Activated CD4-positive, alpha-beta memory T cell treated with anti-CD3 and anti-CD28 coated beads, Interleukin-2, amount 10 ng/mL, durations not matched to agents 7 days and 5 days (primary cell): ENCODE measurements around the gene THADA. TPM values are rescaled to one million over a fixed set of nuclear protein-coding genes. Genes with fewer than 3 reads are reported as not detected.

Source experiments
- CTCF ChIA-PET: fragments of 350-600 bp; sonication (Branson Sonifier 250); formaldehyde crosslinking; loops from one replicate; lab custom pipeline; 2021; ENCODE audit warnings: antibody characterized with exemption, inconsistent platforms; lab: Charles Lee
- POLR2A ChIA-PET: fragments of 350-600 bp; sonication (Branson Sonifier 250); formaldehyde crosslinking; loops from one replicate; lab custom pipeline; 2021; ENCODE audit warnings: antibody characterized with exemption; lab: Charles Lee
- DNase-seq: peaks from one replicate; pipeline ENCODE4 v3.0.0-alpha.2; 2020
- H3K27ac Mint-ChIP-seq: one replicate; pipeline ENCODE4 v1.8.0; 2021; ENCODE audit warnings: mild to moderate bottlenecking, mixed read lengths
- H3K27me3 Mint-ChIP-seq: one replicate; pipeline ENCODE4 v1.8.0; 2021; ENCODE audit warnings: mixed read lengths
- H3K36me3 Mint-ChIP-seq: one replicate; pipeline ENCODE4 v1.8.0; 2021; ENCODE audit warnings: low read depth, mixed read lengths
- H3K4me1 Mint-ChIP-seq: one replicate; pipeline ENCODE4 v1.8.0; 2021; ENCODE audit warnings: mixed read lengths
- H3K4me3 Mint-ChIP-seq: one replicate; pipeline ENCODE4 v1.8.0; 2021; ENCODE audit warnings: mild to moderate bottlenecking, mixed read lengths
- H3K9me3 Mint-ChIP-seq: one replicate; pipeline ENCODE4 v1.8.0; 2021; ENCODE audit warnings: mixed read lengths
- total RNA-seq, 2 experiments: library from RNA; stranded (reverse); gene quantifications; one replicate each; pipeline ENCODE4 v1.2.3, GENCODE V29; 2021

THADA gene
- total RNA-seq, 2 experiments from 2014 or later, result 21.6 to 25.8 TPM

DNA sequence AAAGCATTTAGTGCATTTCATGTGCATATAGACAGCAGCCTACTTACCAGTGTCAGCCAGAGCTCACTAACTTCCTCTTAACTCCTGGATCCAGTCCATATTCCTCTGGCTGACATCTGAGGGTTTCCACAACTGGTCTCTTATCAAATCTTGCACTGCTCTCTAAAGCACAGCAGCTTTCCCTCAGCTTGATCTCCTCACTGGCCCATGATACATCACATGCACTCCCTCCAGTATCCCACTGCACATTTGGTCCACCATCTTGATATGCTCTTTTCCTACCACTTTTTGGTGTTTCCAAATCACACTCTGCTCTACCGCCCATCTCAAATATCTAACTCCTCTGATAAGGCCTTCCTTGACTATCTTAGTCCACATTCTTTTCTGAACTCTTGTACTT is 264.4 kb downstream of the THADA start:
- Mint-ChIP-seq H3K4me1 (no peaks in the 10 kb centered on the region), H3K36me3 (peaks cover 6% of the 10 kb centered on the region), H3K4me3 (no peak overlapping the region), H3K9me3 (no peaks in the 10 kb centered on the region), H3K27ac (no peak overlapping the region), H3K27me3 (no peaks in the 10 kb centered on the region)
- DNase-seq, result no peak
- CTCF ChIA-PET, result no interaction called here
- POLR2A ChIA-PET, result interaction anchor here (0.6 kb wide), 1 partner anchor 230 kb away, joined by 3 read pairs; no protein-coding TSS in a partner anchor

DNA sequence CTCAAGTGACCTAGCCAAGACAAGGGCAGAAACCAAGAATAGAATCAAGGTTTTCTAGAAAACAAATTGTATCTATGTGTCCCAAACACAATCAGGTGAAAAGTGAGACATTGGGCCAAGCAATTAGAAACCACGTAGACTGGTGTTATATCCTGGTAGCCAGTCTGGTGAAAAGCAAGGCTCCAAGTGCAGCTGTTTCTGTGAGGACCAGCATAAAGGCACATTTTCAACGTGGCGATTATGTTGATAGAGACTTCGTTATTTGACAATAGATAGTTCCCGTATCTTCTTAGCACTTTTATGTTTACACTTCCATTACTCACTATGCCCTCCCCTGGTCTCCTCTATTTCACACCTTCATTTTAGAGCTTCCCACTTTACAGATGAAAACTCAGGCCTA is 266.2 kb downstream of the THADA start:
- DNase-seq, result no peak
- no peaks in the 10 kb centered on the region for H3K27me3 Mint-ChIP-seq
- ChIA-PET CTCF (no interaction called here), POLR2A (no interaction called here)
- no peak overlapping the region for H3K27ac Mint-ChIP-seq
- no peak overlapping the region for H3K4me3 Mint-ChIP-seq
- H3K9me3 Mint-ChIP-seq, result no peaks in the 10 kb centered on the region
- peaks cover 11% of the 10 kb centered on the region for H3K36me3 Mint-ChIP-seq
- H3K4me1 Mint-ChIP-seq, result no peaks in the 10 kb centered on the region

DNA sequence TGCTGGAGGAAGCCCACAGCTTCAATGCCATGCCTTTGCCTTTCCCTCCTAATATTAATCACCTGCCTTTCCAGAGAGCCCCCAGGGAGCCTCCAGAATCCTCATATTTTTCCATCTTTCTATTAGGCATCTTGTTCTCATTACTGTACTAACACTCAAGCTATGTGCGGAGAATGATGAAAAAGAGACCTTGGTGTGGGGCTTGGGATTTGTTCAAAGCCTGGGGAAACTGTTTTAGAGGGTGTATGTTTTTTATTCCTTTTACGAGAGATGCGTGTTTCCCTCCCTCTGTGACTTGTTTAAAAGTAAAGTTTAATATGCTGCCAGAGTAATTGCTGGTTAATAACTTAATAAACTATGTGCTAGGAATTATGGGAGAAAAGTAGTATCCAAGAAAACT is 267.0 kb downstream of the THADA start:
- Mint-ChIP-seq H3K4me1 (no peaks in the 10 kb centered on the region), H3K27ac (no peak overlapping the region), H3K4me3 (no peak overlapping the region), H3K36me3 (peaks cover 11% of the 10 kb centered on the region), H3K9me3 (no peaks in the 10 kb centered on the region), H3K27me3 (no peaks in the 10 kb centered on the region)
- no peak for DNase-seq
- ChIA-PET CTCF (no interaction called here), POLR2A (no interaction called here)

DNA sequence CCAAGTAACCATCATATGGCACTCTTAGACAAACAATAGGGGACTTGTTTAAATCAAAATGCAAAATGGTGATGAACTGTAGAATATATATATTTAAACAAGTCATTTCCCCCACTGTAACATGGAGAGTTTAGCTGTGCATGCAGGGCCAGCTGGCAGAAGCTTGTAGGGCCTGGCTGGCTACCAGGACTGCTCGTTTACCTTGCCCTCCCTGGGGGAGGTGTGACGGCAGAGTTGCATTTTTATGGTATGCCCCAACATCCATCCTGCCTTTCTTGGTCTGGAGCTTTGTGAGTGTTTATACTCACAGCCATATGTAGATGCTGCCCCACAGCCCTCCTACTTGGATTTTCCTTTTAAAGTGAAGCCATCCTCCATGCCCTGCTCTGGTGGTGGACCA is 267.7 kb downstream of the THADA start:
- Mint-ChIP-seq H3K27ac (no peak overlapping the region), H3K4me1 (no peaks in the 10 kb centered on the region), H3K9me3 (no peaks in the 10 kb centered on the region), H3K27me3 (no peaks in the 10 kb centered on the region), H3K4me3 (no peak overlapping the region), H3K36me3 (peaks cover 16% of the 10 kb centered on the region)
- no peak for DNase-seq
- ChIA-PET CTCF (no interaction called here), POLR2A (interaction anchor here (1.6 kb wide), 1 partner anchor 9 kb away, joined by 4 read pairs; no protein-coding TSS in a partner anchor)

DNA sequence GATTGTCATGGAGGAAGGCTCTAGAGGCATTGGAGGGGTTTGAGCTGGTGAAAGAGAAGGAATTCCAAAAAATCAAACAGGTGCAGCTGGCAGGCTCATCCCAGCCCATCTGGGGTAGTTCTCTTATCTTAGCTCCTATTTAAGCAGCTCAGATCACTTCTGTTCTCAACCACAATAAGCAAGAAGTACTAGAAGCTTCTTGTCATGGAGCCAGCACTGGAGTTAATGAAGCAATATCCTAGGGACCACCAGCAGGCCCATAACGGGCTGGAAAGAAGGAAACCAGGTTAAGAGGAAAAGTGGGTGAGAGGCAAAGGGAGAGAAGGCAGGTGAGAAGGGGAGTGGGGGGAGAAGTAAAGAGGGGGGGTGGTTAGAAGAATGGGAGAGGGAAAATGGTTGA is 268.7 kb downstream of the THADA start:
- POLR2A ChIA-PET, result interaction anchor here (1.6 kb wide), 1 partner anchor 8 kb away, joined by 4 read pairs; no protein-coding TSS in a partner anchor
- H3K27ac Mint-ChIP-seq, result no peak overlapping the region
- no peaks in the 10 kb centered on the region for H3K4me1 Mint-ChIP-seq
- H3K27me3 Mint-ChIP-seq, result no peaks in the 10 kb centered on the region
- no peak overlapping the region for H3K4me3 Mint-ChIP-seq
- H3K9me3 Mint-ChIP-seq, result no peaks in the 10 kb centered on the region
- H3K36me3 Mint-ChIP-seq, result peaks cover 11% of the 10 kb centered on the region
- CTCF ChIA-PET, result no interaction called here
- no peak for DNase-seq

DNA sequence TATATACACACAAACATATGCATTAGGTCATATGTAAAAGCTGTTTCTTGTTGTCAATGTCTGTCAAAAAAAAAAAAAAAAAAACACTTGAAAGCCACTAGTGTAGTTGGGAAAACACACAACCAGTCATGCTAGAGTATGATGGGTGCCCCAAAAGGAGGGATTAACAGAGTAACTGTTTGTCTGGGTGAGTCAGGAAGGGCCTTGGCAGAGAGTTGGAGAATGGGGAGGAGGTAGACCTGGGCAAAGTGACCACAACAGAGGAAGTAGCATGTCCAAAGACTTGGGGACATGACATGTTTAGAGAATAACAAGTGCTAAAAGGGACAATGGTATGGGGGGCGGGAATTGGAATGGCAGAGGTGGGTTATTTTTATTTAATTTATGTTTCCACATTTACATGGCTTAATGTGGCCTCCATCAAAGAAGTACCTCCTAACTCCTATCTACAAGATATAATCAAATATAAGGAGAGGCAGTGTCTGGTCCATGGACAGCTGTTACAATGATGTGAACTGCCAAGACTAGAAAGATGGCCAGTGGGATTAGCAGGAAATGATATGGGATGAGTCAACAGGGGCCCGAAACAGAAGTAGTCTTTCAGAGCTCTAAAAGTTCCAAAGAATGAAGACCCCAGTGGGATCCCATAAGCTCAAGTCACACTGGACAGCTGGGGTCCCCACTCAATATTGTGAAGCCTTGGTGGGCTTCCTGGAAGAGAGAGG is 269.6 kb downstream of the THADA start:
- Mint-ChIP-seq H3K27ac (no peak overlapping the region), H3K4me3 (no peak overlapping the region), H3K36me3 (peaks cover 13% of the 10 kb centered on the region), H3K27me3 (no peaks in the 10 kb centered on the region), H3K4me1 (no peaks in the 10 kb centered on the region), H3K9me3 (no peaks in the 10 kb centered on the region)
- POLR2A ChIA-PET, result no interaction called here
- DNase-seq, result no peak
- CTCF ChIA-PET, result no interaction called here

DNA sequence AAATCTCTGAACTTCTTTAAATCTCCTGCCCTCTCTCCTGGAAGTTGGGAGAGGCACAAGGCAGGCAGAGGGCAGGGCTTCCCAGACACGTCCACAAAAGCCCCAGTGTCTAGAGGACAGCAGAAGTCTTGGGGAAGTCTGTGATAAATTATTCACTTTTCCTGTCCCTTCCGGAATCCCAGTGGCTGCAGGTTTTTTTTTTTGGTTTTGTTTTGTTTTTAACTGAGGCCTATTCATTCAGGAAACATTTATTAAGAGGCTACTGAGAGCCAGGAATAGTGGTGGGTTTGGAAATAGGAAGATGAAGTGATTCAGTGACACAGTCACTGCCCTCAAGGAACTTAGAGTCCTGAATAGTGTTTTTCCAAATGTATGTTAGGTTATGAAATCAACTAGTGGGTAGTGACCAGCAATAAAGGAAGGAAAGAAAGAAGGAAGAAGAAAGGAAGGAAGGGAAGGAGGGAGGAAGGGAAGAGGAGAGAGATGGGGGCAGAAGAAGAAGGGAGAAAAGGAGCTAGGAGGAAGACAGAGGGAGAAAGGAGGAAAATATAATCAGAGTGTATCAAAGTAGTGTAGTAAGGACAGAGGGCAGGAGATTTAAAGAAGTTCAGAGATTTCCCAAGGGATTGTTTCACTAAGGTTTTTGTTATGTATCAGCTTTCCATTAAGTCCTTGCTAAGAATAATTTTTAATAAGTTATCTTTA is 270.6 kb downstream of the THADA start:
- ChIA-PET POLR2A (no interaction called here), CTCF (no interaction called here)
- no peaks in the 10 kb centered on the region for H3K4me1 Mint-ChIP-seq
- H3K36me3 Mint-ChIP-seq, result peaks cover 20% of the 10 kb centered on the region
- no peaks in the 10 kb centered on the region for H3K27me3 Mint-ChIP-seq
- H3K9me3 Mint-ChIP-seq, result no peaks in the 10 kb centered on the region
- no peak overlapping the region for H3K4me3 Mint-ChIP-seq
- DNase-seq, result no peak
- no peak overlapping the region for H3K27ac Mint-ChIP-seq

DNA sequence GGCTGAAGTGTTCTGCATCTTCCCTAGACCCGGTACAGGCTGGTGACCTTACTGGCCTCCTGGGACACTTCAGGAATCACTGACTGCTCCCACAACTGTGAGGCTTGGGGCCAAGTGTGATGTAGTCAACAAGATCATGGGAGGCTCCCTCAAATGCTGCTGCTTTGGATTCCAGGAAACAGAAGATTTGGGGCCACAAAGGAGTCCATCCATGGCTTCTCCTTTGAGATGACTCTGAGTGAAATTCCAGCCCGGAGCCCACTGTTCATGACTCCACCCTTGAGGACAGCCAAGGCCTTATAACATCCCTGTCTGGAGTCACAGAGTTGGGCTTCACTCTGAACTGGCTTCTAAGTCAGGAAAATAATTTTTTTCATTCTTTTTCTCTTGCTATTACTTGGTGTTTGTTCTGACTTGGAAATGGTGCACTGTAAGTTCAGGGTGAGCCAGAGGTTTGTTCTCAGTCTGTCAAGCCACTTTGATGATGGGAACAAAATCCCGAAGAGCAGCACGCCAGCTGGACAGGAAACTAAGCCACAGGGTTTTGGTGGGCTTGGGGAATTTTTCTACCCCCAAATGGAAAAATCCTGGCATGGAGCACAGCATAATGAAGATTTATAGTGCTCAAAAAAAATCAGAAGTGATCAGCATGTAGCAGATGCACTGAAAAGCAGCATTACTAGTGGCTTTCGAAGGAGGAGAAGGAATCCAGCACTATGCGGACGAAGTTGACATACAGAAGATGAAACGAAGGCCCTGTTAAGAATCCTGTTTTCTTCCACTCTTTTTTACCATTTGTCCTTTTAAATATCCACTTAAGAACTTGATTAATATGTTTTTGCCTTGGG is 271.4 kb downstream of the THADA start:
- Mint-ChIP-seq H3K9me3 (no peaks in the 10 kb centered on the region), H3K27ac (no peak overlapping the region), H3K4me3 (no peak overlapping the region), H3K27me3 (no peaks in the 10 kb centered on the region), H3K4me1 (no peaks in the 10 kb centered on the region), H3K36me3 (peaks cover 27% of the 10 kb centered on the region)
- ChIA-PET POLR2A (no interaction called here), CTCF (no interaction called here)
- DNase-seq, result no peak

DNA sequence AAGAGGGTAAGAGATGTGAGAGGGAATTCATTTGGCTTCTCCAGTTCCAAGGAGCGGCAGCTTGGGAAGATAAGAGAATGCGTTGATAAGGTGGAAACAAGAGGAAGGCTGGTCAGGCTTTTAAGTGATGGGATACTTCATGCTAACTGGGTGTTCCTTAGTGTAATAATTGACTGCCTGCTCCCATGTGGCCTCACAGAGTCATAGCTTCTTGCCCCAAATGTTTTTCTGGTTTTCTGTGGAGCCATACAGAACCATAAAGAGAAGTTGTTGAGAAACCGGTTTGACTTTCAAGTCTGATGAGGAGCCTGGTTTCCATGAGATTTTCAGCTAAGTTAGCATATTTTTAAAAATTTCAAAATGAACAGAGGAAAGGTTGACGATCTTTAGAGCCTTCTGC is 272.0 kb downstream of the THADA start:
- CTCF ChIA-PET, result no interaction called here
- H3K36me3 Mint-ChIP-seq, result peaks cover 30% of the 10 kb centered on the region
- no peaks in the 10 kb centered on the region for H3K4me1 Mint-ChIP-seq
- no peaks in the 10 kb centered on the region for H3K9me3 Mint-ChIP-seq
- H3K27me3 Mint-ChIP-seq, result no peaks in the 10 kb centered on the region
- POLR2A ChIA-PET, result no interaction called here
- no peak overlapping the region for H3K4me3 Mint-ChIP-seq
- DNase-seq, result no peak
- H3K27ac Mint-ChIP-seq, result no peak overlapping the region

DNA sequence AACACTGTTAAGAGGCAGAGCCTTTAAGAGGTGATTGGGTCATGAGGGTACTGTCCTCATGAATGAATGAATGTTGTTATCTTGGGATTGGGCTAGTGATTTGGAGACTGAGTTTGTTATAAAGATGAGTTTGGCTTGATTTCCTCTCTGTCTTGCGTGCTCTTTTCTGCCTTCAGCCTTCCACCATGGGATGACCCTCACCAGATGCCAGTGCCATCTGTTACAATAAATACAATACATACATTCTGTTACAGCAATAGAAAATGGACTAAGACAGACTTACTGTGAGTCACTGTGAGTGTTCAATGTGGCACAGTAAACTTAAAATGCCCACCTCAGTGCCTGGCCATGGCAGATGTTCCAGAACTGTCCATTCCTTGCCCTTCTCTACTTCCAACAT is 274.4 kb downstream of the THADA start:
- ChIA-PET POLR2A (no interaction called here), CTCF (no interaction called here)
- no peak for DNase-seq
- no peak overlapping the region for H3K27ac Mint-ChIP-seq
- no peaks in the 10 kb centered on the region for H3K4me1 Mint-ChIP-seq
- H3K36me3 Mint-ChIP-seq, result peaks cover 30% of the 10 kb centered on the region
- H3K4me3 Mint-ChIP-seq, result no peak overlapping the region
- H3K27me3 Mint-ChIP-seq, result no peaks in the 10 kb centered on the region
- no peaks in the 10 kb centered on the region for H3K9me3 Mint-ChIP-seq

DNA sequence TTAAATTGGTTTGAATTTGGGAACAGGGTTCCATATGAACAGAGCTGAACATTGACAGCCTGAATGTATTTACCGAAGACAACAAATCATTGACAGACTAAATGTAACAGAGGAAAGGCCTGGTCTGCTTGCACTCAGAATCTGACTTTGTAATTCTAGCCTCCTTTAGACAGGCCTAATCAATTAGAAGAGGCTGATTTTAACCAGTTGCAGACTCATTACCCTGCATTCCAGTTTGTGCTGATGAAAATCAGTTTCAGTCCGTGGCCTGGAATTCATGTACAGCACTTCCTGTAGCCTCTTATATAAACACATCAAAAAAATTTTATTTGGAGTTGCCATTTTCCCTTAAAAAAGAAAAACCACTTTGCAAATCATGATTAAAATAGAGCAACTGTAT is 276.3 kb downstream of the THADA start:
- POLR2A ChIA-PET, result interaction anchor here (1.1 kb wide), 1 partner anchor 8 kb away, joined by 4 read pairs; no protein-coding TSS in a partner anchor
- H3K27me3 Mint-ChIP-seq, result no peaks in the 10 kb centered on the region
- CTCF ChIA-PET, result no interaction called here

DNA sequence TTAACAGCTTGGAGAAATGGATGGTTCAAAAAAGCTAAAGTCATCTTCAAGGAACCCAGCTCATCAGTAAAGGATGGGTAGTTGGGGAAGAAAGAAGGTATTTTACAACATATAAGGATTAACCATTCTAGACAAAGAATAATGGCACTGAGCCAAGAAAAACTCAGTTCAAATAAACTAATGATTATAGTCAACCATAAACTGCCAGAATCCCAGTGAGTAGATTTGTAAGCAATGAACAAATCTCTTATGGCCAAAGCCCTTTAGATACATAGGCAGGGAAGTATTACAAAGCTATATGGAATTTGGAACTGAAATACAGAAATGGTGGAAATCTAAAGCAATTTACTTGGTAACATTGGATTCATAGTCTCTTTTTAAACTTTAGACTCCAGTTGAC is 277.0 kb downstream of the THADA start:
- CTCF ChIA-PET, result interaction anchor here (0.7 kb wide), 1 partner anchor 372 kb away, joined by 3 read pairs; no protein-coding TSS in a partner anchor

More for the DNA sequence above, 276.3 kb downstream of the THADA start:
- peaks cover 25% of the 10 kb centered on the region for H3K36me3 Mint-ChIP-seq
- peaks cover 13% of the 10 kb centered on the region for H3K4me1 Mint-ChIP-seq
- H3K27ac Mint-ChIP-seq, result no peak overlapping the region
- no peak for DNase-seq
- H3K9me3 Mint-ChIP-seq, result no peaks in the 10 kb centered on the region
- H3K4me3 Mint-ChIP-seq, result no peak overlapping the region

DNA sequence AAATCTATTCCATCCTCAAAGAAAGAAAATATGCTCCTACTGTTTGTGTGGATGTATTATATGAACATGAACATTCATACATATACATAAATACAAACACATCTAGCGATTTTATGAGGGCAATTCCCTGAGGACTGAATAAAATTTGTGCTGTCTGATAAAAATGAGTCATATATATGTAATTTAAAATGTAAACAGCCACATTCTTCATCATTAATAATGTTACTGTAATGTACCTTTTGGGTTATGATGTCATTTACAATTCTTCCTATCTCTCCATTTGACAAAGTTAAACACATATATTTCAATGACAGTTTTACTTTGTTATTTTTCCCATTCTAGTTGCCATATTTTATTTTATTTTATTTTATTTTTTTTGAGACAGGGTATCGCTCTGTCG is 278.2 kb downstream of the THADA start:
- CTCF ChIA-PET, result no interaction called here
- DNase-seq, result no peak
- POLR2A ChIA-PET, result no interaction called here
- no peak overlapping the region for H3K4me3 Mint-ChIP-seq
- H3K27ac Mint-ChIP-seq, result no peak overlapping the region
- no peaks in the 10 kb centered on the region for H3K9me3 Mint-ChIP-seq
- H3K27me3 Mint-ChIP-seq, result no peaks in the 10 kb centered on the region
- peaks cover 17% of the 10 kb centered on the region for H3K4me1 Mint-ChIP-seq
- H3K36me3 Mint-ChIP-seq, result peaks cover 20% of the 10 kb centered on the region

More for the DNA sequence above, 277.0 kb downstream of the THADA start:
- no peak overlapping the region for H3K27ac Mint-ChIP-seq
- H3K4me1 Mint-ChIP-seq, result peaks cover 17% of the 10 kb centered on the region
- peaks cover 25% of the 10 kb centered on the region for H3K36me3 Mint-ChIP-seq
- DNase-seq, result no peak
- no peaks in the 10 kb centered on the region for H3K27me3 Mint-ChIP-seq
- H3K9me3 Mint-ChIP-seq, result no peaks in the 10 kb centered on the region
- H3K4me3 Mint-ChIP-seq, result no peak overlapping the region
- POLR2A ChIA-PET, result interaction anchor here (1.1 kb wide), 1 partner anchor 9 kb away, joined by 4 read pairs; no protein-coding TSS in a partner anchor
